ENCODE data around the gene GSG1. TPM values are rescaled to one million over a fixed set of nuclear protein-coding genes. Genes with fewer than 3 reads are reported as not detected.

GSG1 gene
- total RNA-seq, 1 experiment from 2014 or later: not detected

GRCh38 chr12:13124656-13125505 lies 21.4 kb upstream of the GSG1 start:
- in situ Hi-C loops (cut with HindIII; ENCODE audit: low pct_unique_long_range_greater_than_20kb, low sequenced_read_pairs): no loop called here
- DNase-seq (ENCODE audit: low read depth): peak; percentile 31

GRCh38 chr12:13121568-13121967 lies 18.1 kb upstream of the GSG1 start:
- DNase-seq (ENCODE audit: low read depth): no peak
- in situ Hi-C loops (cut with HindIII; ENCODE audit: low pct_unique_long_range_greater_than_20kb, low sequenced_read_pairs): no loop called here

DNA sequence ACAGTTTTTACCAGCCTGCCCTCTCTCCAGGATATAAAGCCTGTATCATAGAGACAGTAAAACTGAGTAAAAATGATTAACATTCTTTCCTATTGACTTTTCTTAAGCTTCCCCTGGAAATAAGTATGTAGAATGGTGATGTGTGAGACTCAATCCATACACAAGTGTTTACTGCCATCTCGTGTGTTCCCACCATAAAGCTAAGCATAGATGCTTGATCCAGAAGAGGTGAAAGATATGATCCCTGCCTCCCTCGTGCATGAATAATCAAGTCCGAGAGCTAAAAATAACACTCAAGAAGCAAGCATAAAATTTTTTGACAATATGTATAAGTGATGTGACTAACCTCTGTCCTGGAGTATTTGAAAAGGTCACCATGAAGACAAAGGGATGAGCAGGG lies 16.9 kb upstream of the GSG1 start:
- in situ Hi-C loops (cut with HindIII; ENCODE audit: low pct_unique_long_range_greater_than_20kb, low sequenced_read_pairs): no loop called here
- no peak for DNase-seq (ENCODE audit: low read depth)

GRCh38 chr12:13119826-13120225 lies 16.4 kb upstream of the GSG1 start:
- in situ Hi-C loops (cut with HindIII; ENCODE audit: low pct_unique_long_range_greater_than_20kb, low sequenced_read_pairs): no loop called here
- no peak for DNase-seq (ENCODE audit: low read depth)

DNA sequence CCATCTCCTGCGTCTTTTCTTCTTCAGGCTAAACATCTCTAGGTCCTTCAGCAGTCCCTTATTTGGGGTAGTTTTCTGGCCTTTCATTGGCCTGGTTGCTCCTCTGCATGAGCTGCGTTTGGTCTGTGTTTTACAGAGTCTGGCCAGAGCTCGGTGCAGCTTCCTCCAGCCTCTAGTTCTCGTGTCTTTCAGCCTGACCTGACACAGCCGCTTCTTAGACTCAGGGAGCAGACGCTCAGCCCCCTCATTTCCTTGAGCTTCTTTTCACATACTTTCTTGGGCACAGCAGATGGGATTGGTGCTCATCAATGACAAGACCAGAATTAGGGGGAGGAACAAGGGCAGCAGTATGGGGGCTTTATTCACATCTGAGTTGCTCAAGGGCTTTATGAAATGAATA lies 13.6 kb upstream of the GSG1 start:
- DNase-seq (ENCODE audit: low read depth): no peak
- in situ Hi-C loops (cut with HindIII; ENCODE audit: low pct_unique_long_range_greater_than_20kb, low sequenced_read_pairs): no loop called here

DNA sequence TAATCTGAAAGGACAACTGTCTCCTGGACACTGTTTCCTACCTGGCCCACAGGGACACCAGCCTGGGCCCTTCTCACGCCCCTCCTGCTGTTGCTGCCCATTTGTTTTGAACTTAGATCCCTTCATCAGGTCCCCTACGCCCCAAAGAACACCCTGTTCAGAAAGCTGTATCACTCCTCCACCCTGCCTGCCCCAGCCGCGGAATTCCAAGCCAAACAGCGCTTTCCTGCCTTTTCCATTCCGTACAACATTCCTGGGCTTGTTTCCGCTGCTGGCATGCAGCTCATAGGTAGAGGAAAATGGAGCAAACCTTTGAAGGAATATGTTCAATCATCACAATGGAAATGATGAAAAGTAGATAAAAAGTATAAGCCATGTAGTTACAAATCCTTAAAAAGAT lies 12.8 kb upstream of the GSG1 start:
- DNase-seq (ENCODE audit: low read depth): no peak
- in situ Hi-C loops (cut with HindIII; ENCODE audit: low pct_unique_long_range_greater_than_20kb, low sequenced_read_pairs): no loop called here

DNA sequence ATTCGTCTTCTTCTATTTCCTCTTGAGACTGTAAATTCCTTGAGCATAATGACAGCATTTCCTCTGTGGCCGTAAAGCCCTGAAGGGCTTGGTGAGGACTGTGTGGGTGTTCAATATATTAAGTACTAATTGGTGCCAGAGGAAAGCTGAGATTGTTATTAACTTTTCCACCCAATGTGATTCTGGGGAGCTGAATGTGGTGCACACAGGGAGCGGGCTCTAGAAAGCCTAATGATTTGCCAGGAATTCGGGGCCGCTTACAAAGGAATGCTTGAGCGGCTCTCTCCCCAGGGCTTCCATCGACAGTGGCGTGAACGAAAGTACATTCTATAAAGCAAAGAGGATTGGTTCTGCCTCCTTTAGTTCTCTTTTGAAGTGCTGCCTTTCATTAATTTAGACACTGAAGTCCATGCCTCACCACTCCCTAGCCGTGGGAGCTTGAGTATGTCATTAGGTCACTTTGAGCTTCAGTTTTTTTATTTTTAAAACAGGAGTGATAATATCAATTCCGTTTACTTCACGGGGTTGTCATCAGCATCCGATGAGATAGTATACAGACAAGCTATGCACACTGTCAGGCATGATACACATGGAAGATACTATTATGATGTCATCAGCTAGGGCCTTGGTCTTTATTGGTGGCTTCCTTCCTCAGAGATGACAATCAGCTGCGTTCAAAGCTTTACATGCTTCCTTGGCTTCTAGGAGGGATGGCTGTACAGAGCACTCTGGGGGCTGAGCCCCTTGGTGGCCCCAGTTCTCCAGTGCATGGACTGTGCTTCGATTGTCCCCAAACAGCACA lies 11.0 kb upstream of the GSG1 start:
- no peak for DNase-seq (ENCODE audit: low read depth)
- in situ Hi-C loops (cut with HindIII; ENCODE audit: low pct_unique_long_range_greater_than_20kb, low sequenced_read_pairs): no loop called here

DNA sequence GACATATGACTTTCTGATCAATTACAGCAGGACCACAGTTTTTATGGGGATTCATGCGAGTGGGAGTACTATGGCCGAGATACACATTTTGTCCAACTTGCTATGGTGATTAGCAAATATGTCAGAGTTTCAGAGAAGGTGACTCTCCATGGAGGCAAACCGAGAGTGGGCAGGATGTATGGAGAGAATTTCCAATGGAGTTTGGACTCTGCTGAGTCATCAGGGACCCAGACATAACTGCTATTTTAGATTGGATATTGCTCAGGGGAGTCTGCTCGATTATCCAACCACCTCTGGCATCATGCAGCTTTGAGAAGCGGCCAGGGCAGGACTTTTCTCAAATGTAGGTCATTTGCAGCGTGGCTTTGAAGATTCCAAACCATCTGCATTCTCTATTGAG lies 9.5 kb upstream of the GSG1 start:
- in situ Hi-C loops (cut with HindIII; ENCODE audit: low pct_unique_long_range_greater_than_20kb, low sequenced_read_pairs): no loop called here
- DNase-seq (ENCODE audit: low read depth): no peak

DNA sequence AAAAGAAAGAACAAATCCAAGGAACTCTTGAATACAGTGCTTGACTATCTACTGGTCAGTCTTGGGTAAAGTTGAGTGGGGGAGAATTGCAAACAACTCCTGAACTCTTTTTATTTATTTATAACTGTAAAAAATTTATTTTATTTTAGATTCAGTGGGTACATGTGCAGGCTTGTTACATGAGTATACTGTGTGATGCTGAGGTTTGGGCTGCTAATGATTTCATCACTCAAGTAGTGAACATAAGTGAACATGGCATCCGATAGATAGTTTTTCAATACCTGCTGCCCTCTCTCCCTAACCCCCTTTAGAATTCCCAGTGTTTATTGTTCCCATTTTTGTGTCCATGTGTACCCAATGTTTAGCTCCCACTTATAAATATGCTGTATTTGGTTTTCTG lies 3.2 kb upstream of the GSG1 start:
- in situ Hi-C loops (cut with HindIII; ENCODE audit: low pct_unique_long_range_greater_than_20kb, low sequenced_read_pairs): no loop called here
- DNase-seq (ENCODE audit: low read depth): no peak

- no peak for DNase-seq (ENCODE audit: low read depth)
- in situ Hi-C loops (cut with HindIII; ENCODE audit: low pct_unique_long_range_greater_than_20kb, low sequenced_read_pairs): no loop called here
Observed at GRCh38 chr12:13105781-13106180, 2.3 kb upstream of the GSG1 start.

- no peak for DNase-seq (ENCODE audit: low read depth)
- in situ Hi-C loops (cut with HindIII; ENCODE audit: low pct_unique_long_range_greater_than_20kb, low sequenced_read_pairs): no loop called here
Observed at GRCh38 chr12:13104409-13104808, 942 bp upstream of the GSG1 start.

GRCh38 chr12:13102461-13103195 lies 839 bp downstream of the GSG1 start:
- no peak for DNase-seq (ENCODE audit: low read depth)
- in situ Hi-C loops (cut with HindIII; ENCODE audit: low pct_unique_long_range_greater_than_20kb, low sequenced_read_pairs): no loop called here

DNA sequence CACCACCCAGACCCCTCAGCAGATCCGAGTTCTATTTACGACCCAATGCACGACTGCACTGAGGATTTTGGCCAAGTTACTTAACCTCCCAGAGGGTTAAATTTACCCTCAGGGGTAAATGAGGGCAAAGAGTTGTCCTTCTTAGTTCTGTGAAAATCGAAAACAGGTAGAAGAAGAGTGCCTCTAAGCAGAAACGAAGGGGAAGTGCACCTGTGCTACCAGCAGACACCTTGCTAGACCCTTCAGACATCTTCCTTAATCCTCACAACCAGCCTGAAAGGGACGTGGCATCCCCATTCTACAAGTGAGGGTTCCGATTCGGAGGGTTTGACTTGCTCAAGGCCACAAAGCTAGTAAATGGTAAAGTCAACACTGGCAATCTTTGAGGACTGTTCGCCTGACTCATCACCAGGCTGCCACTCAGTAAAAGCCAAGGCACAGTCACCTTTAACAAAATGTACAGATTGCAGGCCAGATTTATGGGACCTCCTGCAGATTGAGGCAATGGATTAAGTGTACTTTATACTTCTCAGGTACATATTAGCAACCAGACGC lies 1.6 kb downstream of the GSG1 start:
- DNase-seq (ENCODE audit: low read depth): peak; percentile 69
- in situ Hi-C loops (cut with HindIII; ENCODE audit: low pct_unique_long_range_greater_than_20kb, low sequenced_read_pairs): no loop called here

DNA sequence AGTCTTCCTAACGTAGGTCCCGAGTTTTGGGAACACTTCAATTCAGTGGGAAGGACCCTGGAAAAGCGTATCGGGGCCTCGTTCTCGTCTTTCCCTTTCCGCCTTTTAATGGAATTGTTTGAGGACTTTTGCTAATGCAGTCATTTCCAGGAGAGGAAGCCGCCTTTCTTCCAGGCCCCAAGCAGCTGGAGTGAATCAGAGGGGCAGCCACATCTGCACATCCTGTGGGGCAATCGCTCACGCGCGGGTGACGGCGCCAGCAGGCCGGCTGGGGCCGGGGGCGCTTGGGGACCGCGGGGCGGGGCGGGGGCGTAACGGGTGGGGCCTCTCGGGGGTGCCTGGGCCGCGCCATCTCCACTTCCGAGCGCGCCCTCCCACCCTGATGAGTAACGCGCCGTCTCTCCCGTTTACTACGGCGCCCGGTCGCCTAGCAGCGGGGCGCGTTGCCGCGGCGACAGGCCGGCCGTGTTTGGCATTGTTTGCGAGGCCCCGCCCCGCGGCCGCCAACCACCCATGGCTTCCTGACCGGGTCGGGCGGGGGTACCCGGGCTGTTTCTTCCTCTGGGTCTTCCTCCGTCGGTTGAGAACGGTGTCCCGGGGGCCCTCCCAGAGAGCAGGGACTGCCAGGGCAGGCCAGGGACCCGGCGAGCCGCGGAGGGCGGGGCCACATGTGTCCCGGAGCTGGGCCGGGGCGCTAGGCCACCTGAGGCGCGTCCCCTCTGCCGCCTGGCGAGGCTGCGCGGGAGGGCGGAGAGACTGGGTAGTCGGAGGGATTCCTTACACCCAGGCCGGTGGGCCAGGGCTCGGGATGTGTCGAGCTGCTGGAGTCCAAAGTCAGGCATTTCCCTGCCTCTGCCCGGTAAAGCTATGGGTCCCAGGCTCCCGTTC lies 2.3 kb downstream of the GSG1 start:
- in situ Hi-C loops (cut with HindIII; ENCODE audit: low pct_unique_long_range_greater_than_20kb, low sequenced_read_pairs): no loop called here
- peak; percentile 93 for DNase-seq (ENCODE audit: low read depth)

- DNase-seq (ENCODE audit: low read depth): no peak
- in situ Hi-C loops (cut with HindIII; ENCODE audit: low pct_unique_long_range_greater_than_20kb, low sequenced_read_pairs): no loop called here
Observed at GRCh38 chr12:13100605-13100881, 2.9 kb downstream of the GSG1 start.

DNA sequence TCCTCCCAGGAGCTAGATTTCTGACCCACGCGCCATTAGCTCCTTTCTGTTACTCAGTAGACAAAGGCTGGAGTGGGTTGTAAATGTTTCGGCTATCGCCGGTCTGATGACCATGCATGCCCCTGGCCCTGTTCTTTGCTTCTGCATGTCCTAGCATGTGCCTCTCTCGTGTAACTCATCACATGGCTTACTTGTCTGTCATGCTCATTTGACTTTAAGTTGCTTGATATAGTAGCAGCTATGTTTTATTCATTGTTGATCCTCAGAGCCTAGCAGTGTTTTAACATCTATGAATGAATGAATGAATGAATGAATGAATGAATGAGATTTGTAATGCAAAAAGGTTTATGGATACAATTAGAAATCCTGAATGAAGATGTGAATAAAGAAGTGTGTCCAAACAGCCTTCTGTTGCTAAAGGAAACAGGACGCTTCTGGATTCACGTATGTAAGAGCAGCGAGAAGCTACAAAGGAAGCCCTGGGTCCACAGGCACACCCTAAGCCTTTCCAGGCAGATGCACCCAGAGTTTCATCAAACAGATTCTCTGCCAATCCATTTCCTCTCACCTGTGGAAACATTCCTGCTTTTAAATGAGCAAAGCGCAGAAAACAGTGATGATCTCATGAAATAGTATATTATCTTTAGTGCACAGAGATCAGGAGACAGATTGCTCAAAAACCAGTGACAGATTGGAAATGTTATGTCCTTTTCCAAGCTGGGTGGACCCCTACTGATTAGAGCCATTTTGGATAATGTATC lies 3.4 kb downstream of the GSG1 start:
- no peak for DNase-seq (ENCODE audit: low read depth)
- in situ Hi-C loops (cut with HindIII; ENCODE audit: low pct_unique_long_range_greater_than_20kb, low sequenced_read_pairs): no loop called here

- in situ Hi-C loops (cut with HindIII; ENCODE audit: low pct_unique_long_range_greater_than_20kb, low sequenced_read_pairs): no loop called here
- peak; percentile 24 for DNase-seq (ENCODE audit: low read depth)
Observed at GRCh38 chr12:13099066-13099843, 4.2 kb downstream of the GSG1 start.

All from Caki2 (cell line).